GM12891 (cell line): Measurements from ENCODE around the gene UGDH.

Source experiments
- POLR2A ChIP-seq: IDR thresholded peaks from 2 replicates; pipeline ENCODE4 v1.6.1; 2011; ENCODE audit warnings: low read depth, low read length, control low read depth
- POLR2AphosphoS5 ChIP-seq: IDR thresholded peaks from 2 replicates; pipeline ENCODE4 v1.6.1; 2011; ENCODE audit warnings: low read depth, low read length, control low read depth
- SPI1 ChIP-seq: IDR thresholded peaks from 2 replicates; pipeline ENCODE4 v1.6.1; 2011; ENCODE audit warnings: low read depth, low read length, control low read depth

DNA sequence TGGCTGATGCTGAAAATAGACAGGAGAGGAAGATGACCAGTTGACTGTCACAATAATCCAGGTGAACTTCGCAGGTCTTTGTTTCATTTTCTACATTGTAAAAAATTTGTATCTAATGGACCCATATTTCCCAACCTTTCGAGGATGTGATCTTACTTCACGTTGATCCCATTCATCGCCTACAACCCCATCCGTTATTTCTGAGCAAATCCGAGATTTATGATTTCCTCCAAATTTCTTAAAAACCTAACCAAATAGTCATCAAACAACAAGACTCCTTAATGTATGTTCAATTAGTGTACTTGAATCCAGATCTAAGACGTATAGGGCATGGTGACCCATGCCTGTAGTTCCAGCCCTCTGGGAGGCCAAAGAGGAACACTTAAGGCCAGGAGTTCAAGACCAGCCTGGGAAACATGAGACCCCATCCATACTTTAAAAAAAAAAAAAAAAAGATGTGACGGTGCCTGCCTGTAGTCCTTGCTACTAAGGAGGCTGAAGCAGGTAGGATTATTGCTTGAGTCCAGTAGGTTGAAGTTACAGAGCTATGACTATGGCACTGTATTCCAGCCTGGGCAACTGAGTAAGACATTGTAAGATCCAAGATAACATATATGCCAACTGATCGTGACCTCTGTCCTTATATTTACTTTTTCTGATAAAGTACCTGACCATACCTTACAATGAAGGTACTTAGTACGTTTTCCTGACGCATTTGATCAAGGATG lies 74.2 kb downstream of the UGDH start:
- TF ChIP-seq POLR2AphosphoS5 (no peak), POLR2A (peak; percentile 42), SPI1 (no peak)
